H9 (cell line): ENCODE results near the gene FANCC. TPM values are rescaled to one million over a fixed set of nuclear protein-coding genes. Genes with fewer than 3 reads are reported as not detected.

Experiments used
- DNase-seq: peaks from one replicate; pipeline ENCODE4 v3.0.0-alpha.2; 2017
- H2AFZ ChIP-seq: one replicate; pipeline ENCODE4 v1.6.1; 2013; ENCODE audit warnings: mild to moderate bottlenecking, low read length, control low read depth, moderate library complexity
- H2AK5ac ChIP-seq: 2 replicates; pipeline ENCODE4 v1.6.1; 2013; ENCODE audit warnings: low read length, control low read depth, mixed read lengths; ENCODE audit not compliant: insufficient read length
- H2BK120ac ChIP-seq: one replicate; pipeline ENCODE4 v1.6.1; 2013; ENCODE audit warnings: low read depth, mild to moderate bottlenecking, low read length, control low read depth, inconsistent platforms; ENCODE audit not compliant: poor library complexity, severe bottlenecking
- H2BK12ac ChIP-seq: 2 replicates; pipeline ENCODE4 v1.6.1; 2013; ENCODE audit warnings: low read length, control low read depth, mixed read lengths, low read depth; ENCODE audit not compliant: insufficient read length
- H2BK15ac ChIP-seq: 2 replicates; pipeline ENCODE4 v1.6.1; 2013; ENCODE audit warnings: low read depth, low read length, control low read depth
- H2BK20ac ChIP-seq: one replicate; pipeline ENCODE4 v1.6.1; 2013; ENCODE audit warnings: low read depth, mild to moderate bottlenecking, low read length, control low read depth, inconsistent platforms; ENCODE audit not compliant: poor library complexity, severe bottlenecking
- H2BK5ac ChIP-seq: 2 replicates; pipeline ENCODE4 v1.6.1; 2013; ENCODE audit warnings: low read length, control low read depth, mixed read lengths; ENCODE audit not compliant: insufficient read length
- H3K14ac ChIP-seq: 2 replicates; pipeline ENCODE4 v1.6.1; 2013; ENCODE audit warnings: low read length, control low read depth; ENCODE audit not compliant: insufficient read depth
- H3K18ac ChIP-seq: 2 replicates; pipeline ENCODE4 v1.6.1; 2013; ENCODE audit warnings: low read depth, mild to moderate bottlenecking, mixed read lengths, low read length, control low read depth; ENCODE audit not compliant: insufficient read length
- H3K23ac ChIP-seq: 2 replicates; pipeline ENCODE4 v1.6.1; 2013; ENCODE audit warnings: low read length, control low read depth, mixed read lengths, low read depth; ENCODE audit not compliant: insufficient read length
- H3K23me2 ChIP-seq: 2 replicates; pipeline ENCODE4 v1.6.1; 2013; ENCODE audit warnings: low read depth, mild to moderate bottlenecking, mixed read lengths, low read length, control low read depth; ENCODE audit not compliant: insufficient read length, poor library complexity, severe bottlenecking
- H3K27ac ChIP-seq: 2 replicates; pipeline ENCODE4 v1.5.1; 2013; ENCODE audit warnings: low read length, control low read depth, mixed read lengths, low read depth; ENCODE audit not compliant: insufficient read length
- H3K27me3 ChIP-seq: 2 replicates; pipeline ENCODE4 v1.6.1; 2013; ENCODE audit warnings: low read length, control low read depth, inconsistent platforms; ENCODE audit not compliant: insufficient read depth
- H3K4ac ChIP-seq: 2 replicates; pipeline ENCODE4 v1.6.1; 2013; ENCODE audit warnings: low read depth, mild to moderate bottlenecking, control low read depth, inconsistent platforms, low read length, moderate library complexity
- H3K4me1 ChIP-seq: 2 replicates; pipeline ENCODE4 v1.6.1; 2013; ENCODE audit warnings: low read length, control low read depth, inconsistent platforms; ENCODE audit not compliant: insufficient read depth
- H3K4me2 ChIP-seq: 2 replicates; pipeline ENCODE4 v1.6.1; 2013; ENCODE audit warnings: low read length, control low read depth, mixed read lengths; ENCODE audit not compliant: insufficient read length, insufficient read depth
- H3K56ac ChIP-seq: 2 replicates; pipeline ENCODE4 v1.6.1; 2013; ENCODE audit warnings: low read depth, mild to moderate bottlenecking, mixed read lengths, low read length, control low read depth; ENCODE audit not compliant: insufficient read length
- H3K79me1 ChIP-seq: 2 replicates; pipeline ENCODE4 v1.6.1; 2013; ENCODE audit warnings: low read depth, mild to moderate bottlenecking, moderate library complexity, low read length, control low read depth, inconsistent platforms; ENCODE audit not compliant: insufficient read depth, poor library complexity, severe bottlenecking
- H3K79me2 ChIP-seq: 2 replicates; pipeline ENCODE4 v1.6.1; 2013; ENCODE audit warnings: low read length, control low read depth, inconsistent platforms; ENCODE audit not compliant: insufficient read depth
- H3K9ac ChIP-seq: 2 replicates; pipeline ENCODE4 v1.6.1; 2013; ENCODE audit warnings: low read length, control low read depth, mixed read lengths; ENCODE audit not compliant: insufficient read length; ENCODE audit errors: extremely low read depth
- H3K9me3 ChIP-seq: one replicate; pipeline ENCODE4 v1.6.1; 2013; ENCODE audit warnings: low read depth, low read length, inconsistent platforms; ENCODE audit not compliant: control insufficient read depth
- H3T11ph ChIP-seq: one replicate; pipeline ENCODE4 v1.6.1; 2013; ENCODE audit warnings: mild to moderate bottlenecking, low read length, control low read depth, inconsistent platforms
- H4K20me1 ChIP-seq: one replicate; pipeline ENCODE4 v1.6.1; 2013; ENCODE audit not compliant: control insufficient read depth, insufficient read length, insufficient read depth
- H4K5ac ChIP-seq: 2 replicates; pipeline ENCODE4 v1.6.1; 2013; ENCODE audit warnings: low read depth, mild to moderate bottlenecking, mixed read lengths, low read length, control low read depth; ENCODE audit not compliant: insufficient read length
- H4K8ac ChIP-seq: replicated peaks from 2 replicates; pipeline ENCODE4 v1.6.1; 2013; ENCODE audit warnings: low read length, control low read depth, mixed read lengths, low read depth; ENCODE audit not compliant: insufficient read length
- H4K91ac ChIP-seq: 2 replicates; pipeline ENCODE4 v1.6.1; 2013; ENCODE audit warnings: low read depth, mild to moderate bottlenecking, moderate library complexity, mixed read lengths, low read length, control low read depth; ENCODE audit not compliant: insufficient read length
- H3K27ac Mint-ChIP-seq, 3 experiments: 2 replicates in 2 of 3; 3 replicates in 1 of 3; pipeline ENCODE4 v1.8.0; 2020 to 2021; ENCODE audit warnings: mixed read lengths in 3 of 3, mild to moderate bottlenecking in 1 of 3, moderate library complexity in 1 of 3
- H3K27me3 Mint-ChIP-seq: 2 replicates; pipeline ENCODE4 v1.8.0; 2021; ENCODE audit warnings: low read depth, mild to moderate bottlenecking, moderate library complexity, mixed read lengths
- H3K36me3 Mint-ChIP-seq, 3 experiments: 2 replicates in 2 of 3; 3 replicates in 1 of 3; pipeline ENCODE4 v1.8.0; 2020 to 2021; ENCODE audit warnings: low read depth in 3 of 3, mixed read lengths in 3 of 3; ENCODE audit not compliant: insufficient read depth in 1 of 3
- H3K4me1 Mint-ChIP-seq, 2 experiments: 2 replicates each; pipeline ENCODE4 v1.8.0; 2020; ENCODE audit warnings: mixed read lengths in 2 of 2
- H3K4me3 Mint-ChIP-seq, 2 experiments: 2 replicates in 1 of 2; 3 replicates in 1 of 2; pipeline ENCODE4 v1.8.0; 2020 to 2021; ENCODE audit warnings: mild to moderate bottlenecking in 2 of 2, mixed read lengths in 2 of 2, moderate library complexity in 1 of 2
- H3K9me3 Mint-ChIP-seq, 2 experiments: 2 replicates in 1 of 2; 3 replicates in 1 of 2; pipeline ENCODE4 v1.8.0; 2020; ENCODE audit warnings: mild to moderate bottlenecking in 2 of 2, mixed read lengths in 2 of 2, moderate library complexity in 1 of 2
- CTCF ChIP-seq: fragments of 200-600 bp; sonication (generic); conservative IDR thresholded peaks from 3 replicates; pipeline ENCODE4 v1.8.0; 2021; ENCODE audit warnings: antibody characterized with exemption, mild to moderate bottlenecking
- total RNA-seq: library from RNA; stranded (reverse); gene quantifications from 2 replicates; pipeline ENCODE4 v1.2.1, GENCODE V29; 2021

FANCC gene
- total RNA-seq, 1 experiment from 2014 or later, result 14.6 TPM

DNA sequence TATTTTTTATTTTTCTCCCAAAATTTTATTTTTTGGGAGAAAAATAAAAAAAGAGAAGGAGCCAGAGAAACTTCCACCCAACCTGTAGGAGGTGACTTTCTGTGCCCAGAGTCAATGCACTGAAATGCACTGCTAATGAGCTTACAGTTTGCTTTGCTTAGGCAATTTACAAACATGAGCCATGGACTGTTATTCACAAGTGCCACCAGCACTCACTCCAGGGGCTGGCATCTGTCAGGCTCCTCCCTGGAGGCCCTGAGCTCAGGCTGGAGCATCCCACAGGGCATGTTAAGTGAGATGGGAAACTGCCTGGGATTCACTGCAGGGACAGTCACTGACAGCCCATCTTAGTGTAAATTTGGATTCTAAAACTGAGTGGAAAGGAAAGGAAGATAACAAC lies 74.9 kb downstream of the FANCC start:
- no peak overlapping the region for H3K4me2 ChIP-seq
- H3T11ph ChIP-seq, result no peak overlapping the region
- H2BK20ac ChIP-seq, result no peak overlapping the region
- H3K27me3 ChIP-seq, result no peaks in the 10 kb centered on the region
- no peak overlapping the region for H3K27ac ChIP-seq
- no peaks in the 10 kb centered on the region for H3K27me3 Mint-ChIP-seq
- H3K4ac ChIP-seq, result no peak overlapping the region
- H3K79me1 ChIP-seq, result no peaks in the 10 kb centered on the region
- H3K56ac ChIP-seq, result no peak overlapping the region
- no peak overlapping the region for H3K27ac Mint-ChIP-seq
- peaks cover 0 to 9% (median 2%) of the 10 kb centered on the region in 3 experiments; a peak in 3 of 7 replicates for H3K36me3 Mint-ChIP-seq
- H4K8ac ChIP-seq, result no peak overlapping the region
- no peak overlapping the region for H2AFZ ChIP-seq
- no peak for DNase-seq
- no peaks in the 10 kb centered on the region for H3K79me2 ChIP-seq
- no peak overlapping the region for H3K4me3 Mint-ChIP-seq
- H3K9ac ChIP-seq, result no peak overlapping the region
- H3K23me2 ChIP-seq, result no peaks in the 10 kb centered on the region
- no peak overlapping the region for H3K23ac ChIP-seq
- H4K5ac ChIP-seq, result no peak overlapping the region
- no peaks in the 10 kb centered on the region for H3K9me3 Mint-ChIP-seq
- no peaks in the 10 kb centered on the region for H3K4me1 ChIP-seq
- no peak overlapping the region for H2BK15ac ChIP-seq
- H3K4me1 Mint-ChIP-seq, result peaks cover 0 to 3% of the 10 kb centered on the region in 2 experiments; a peak in 2 of 4 replicates
- TF ChIP-seq CTCF, result no peak
- H2AK5ac ChIP-seq, result no peak overlapping the region
- H3K18ac ChIP-seq, result no peak overlapping the region
- no peak overlapping the region for H4K91ac ChIP-seq
- H2BK120ac ChIP-seq, result no peak overlapping the region
- H4K20me1 ChIP-seq, result no peaks in the 10 kb centered on the region
- no peak overlapping the region for H2BK5ac ChIP-seq
- H3K9me3 ChIP-seq, result no peaks in the 10 kb centered on the region
- H3K14ac ChIP-seq, result no peak overlapping the region
- no peak overlapping the region for H2BK12ac ChIP-seq
